H1 (cell line): ENCODE data around the gene CAV1. TPM values are rescaled to one million over a fixed set of nuclear protein-coding genes. Genes with fewer than 3 reads are reported as not detected.

Source experiments
- EGR1 ChIP-seq: IDR thresholded peaks from 2 replicates; pipeline ENCODE4 v1.6.1; 2011; ENCODE audit warnings: low read depth, low read length, borderline replicate concordance
- EZH2 ChIP-seq: fragments of 200-600 bp; sonication (generic); IDR thresholded peaks from 2 replicates; pipeline ENCODE4 v1.7.1; 2012; ENCODE audit warnings: low read depth, mild to moderate bottlenecking, moderate library complexity, low read length, inconsistent platforms; ENCODE audit not compliant: severe bottlenecking
- polyA plus RNA-seq, 7 experiments: library from polyadenylated mRNA; depleted of rRNA in 3 of 7; stranded (reverse) in 5 of 7; unstranded in 2 of 7; fragments of >200 nt in 5 of 7; fragments of 200-250 nt in 2 of 7; gene quantifications; 1 replicate in 5 of 7; 2 replicates in 1 of 7; 4 replicates in 1 of 7; pipeline versions ENCODE4 v1.2.1 to v1.2.3, GENCODE V29; 2011 to 2013; ENCODE audit warnings: missing spikeins in 2 of 7, mixed read lengths in 2 of 7
- total RNA-seq: library from RNA; stranded (reverse); fragmentation: NEBNext Ultra II Directional; extraction: Animal tissue kit (Norgen Biotek cat#: 25700); gene quantifications from 2 replicates; pipeline ENCODE4 v1.2.1, GENCODE V29; 2021

The CAV1 gene
- total and polyA plus RNA-seq, 2 of the 8 experiments (the other 6 are each of a cell fraction or from before 2014, with no cell fraction given), result 16.3 to 21.8 TPM

DNA sequence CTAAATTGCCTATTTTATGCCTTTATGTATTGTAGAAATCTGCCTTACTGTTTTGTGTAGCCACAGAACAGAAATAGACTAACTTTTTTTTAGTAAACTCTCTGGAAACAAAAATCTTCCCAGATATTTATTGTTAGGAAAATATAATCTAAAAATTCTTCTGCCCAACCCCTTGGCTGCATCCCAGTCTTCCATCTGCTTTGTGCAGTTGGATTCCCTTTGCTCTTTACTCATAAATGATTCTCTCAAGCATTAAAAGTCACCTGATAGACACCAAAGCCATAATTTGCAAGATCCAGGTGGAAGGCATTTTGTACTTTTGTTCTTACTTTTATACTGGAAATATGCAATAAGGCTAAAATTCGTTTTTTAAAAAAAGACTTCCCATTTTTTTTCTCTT, 31.4 kb upstream of the CAV1 start (continued):
- no peak for TF ChIP-seq EZH2
- TF ChIP-seq EGR1, result no peak
